OCI-LY7 (cell line): Measurements from ENCODE around the gene TNFRSF25. TPM values are rescaled to one million over a fixed set of nuclear protein-coding genes. Genes with fewer than 3 reads are reported as not detected.

Experiments used
- BruUV-seq: library from RNA; stranded (reverse); fragments of 400-500 nt; replicated peaks from 2 replicates; lab custom pipeline; 2021; lab: Mats Ljungman, UMichigan
- CTCF ChIA-PET: fragments of 300-600 bp; sonication (Branson Sonifier 250); formaldehyde crosslinking; loops from one replicate; lab custom pipeline; 2022; ENCODE audit warnings: antibody characterized with exemption; ENCODE audit not compliant: unreplicated experiment; lab: Charles Lee
- POLR2A ChIA-PET: fragments of 300-600 bp; sonication (Branson Sonifier 250); formaldehyde crosslinking; loops from one replicate; lab custom pipeline; 2022; ENCODE audit warnings: antibody characterized with exemption; lab: Charles Lee
- DNase-seq: peaks from one replicate; pipeline ENCODE4 v3.0.0-alpha.2; 2015; ENCODE audit warnings: low spot score
- H2AFZ ChIP-seq: fragments of 200-600 bp; sonication (generic), shearing (Covaris generic); 2 replicates; pipeline ENCODE4 v1.6.1; 2014; ENCODE audit warnings: mild to moderate bottlenecking, antibody characterized with exemption, low read length, moderate library complexity
- H3K27ac ChIP-seq: fragments of 200-600 bp; sonication (generic); 2 replicates; pipeline ENCODE4 v1.5.1; 2014; ENCODE audit warnings: mixed run types, low read depth, mild to moderate bottlenecking, moderate library complexity, low read length, inconsistent platforms; ENCODE audit not compliant: poor library complexity, severe bottlenecking
- H3K36me3 ChIP-seq: fragments of 200-600 bp; sonication (generic); 2 replicates; pipeline ENCODE4 v1.6.1; 2014; ENCODE audit warnings: mild to moderate bottlenecking, antibody characterized with exemption, low read length, moderate library complexity, mixed read lengths; ENCODE audit not compliant: insufficient read depth
- H3K4me1 ChIP-seq: fragments of 200-600 bp; sonication (generic); 2 replicates; pipeline ENCODE4 v1.5.1; 2014; ENCODE audit warnings: mild to moderate bottlenecking, low read length; ENCODE audit not compliant: insufficient read depth, poor library complexity, severe bottlenecking
- H3K4me2 ChIP-seq: fragments of 200-600 bp; sonication (generic); 2 replicates; pipeline ENCODE4 v1.6.1; 2014; ENCODE audit warnings: mild to moderate bottlenecking, low read length
- H3K4me3 ChIP-seq: fragments of 200-600 bp; sonication (generic); 2 replicates; pipeline ENCODE4 v1.5.1; 2014; ENCODE audit warnings: mild to moderate bottlenecking, low read depth, low read length; ENCODE audit not compliant: poor library complexity, severe bottlenecking
- H3K79me2 ChIP-seq: fragments of 200-600 bp; sonication (generic); 2 replicates; pipeline ENCODE4 v1.6.1; 2016; ENCODE audit warnings: low read depth, mild to moderate bottlenecking, low read length, moderate library complexity, mixed read lengths; ENCODE audit not compliant: insufficient read depth
- H3K9me2 ChIP-seq: fragments of 200-600 bp; sonication (generic); 2 replicates; pipeline ENCODE4 v1.6.1; 2016; ENCODE audit warnings: mild to moderate bottlenecking, low read length, mixed read lengths; ENCODE audit not compliant: insufficient read depth
- H3K9me3 ChIP-seq: fragments of 200-600 bp; sonication (generic); 2 replicates; pipeline ENCODE4 v1.6.1; 2014; ENCODE audit warnings: mild to moderate bottlenecking, mixed run types, low read length, mixed read lengths
- H4K20me1 ChIP-seq: fragments of 200-600 bp; sonication (generic); 2 replicates; pipeline ENCODE4 v1.6.1; 2014; ENCODE audit warnings: mild to moderate bottlenecking, antibody characterized with exemption, low read length, moderate library complexity, mixed read lengths; ENCODE audit not compliant: insufficient read depth
- CTCF ChIP-seq: fragments of 200-600 bp; sonication (generic); conservative IDR thresholded peaks from 2 replicates; pipeline ENCODE4 v1.5.1; 2014; ENCODE audit warnings: mild to moderate bottlenecking, antibody characterized with exemption, low read length, moderate library complexity, mixed read lengths
- EZH2phosphoT487 ChIP-seq: fragments of 200-600 bp; sonication (generic); IDR thresholded peaks from 2 replicates; pipeline ENCODE4 v1.6.1; 2018; ENCODE audit warnings: low read depth, borderline replicate concordance, mild to moderate bottlenecking, mixed run types, antibody characterized with exemption, low read length, moderate library complexity, mixed read lengths
- intact Hi-C: fragments of 100-400 bp; cut with micrococcal nuclease; formaldehyde crosslinking; loops from one replicate; pipeline ENCODE4 v1.10.0; 2022; ENCODE audit not compliant: unreplicated experiment
- total RNA-seq, 2 experiments: library from RNA; depleted of rRNA in 1 of 2; stranded (reverse); fragments of >200 nt in 1 of 2; shearing (Covaris generic) in 1 of 2; gene quantifications; 2 replicates each; pipeline ENCODE4 v1.2.3, GENCODE V29; 2014 to 2022

The TNFRSF25 gene
- total RNA-seq, 2 experiments from 2014 or later: 1.7 to 2.8 TPM

- Histone ChIP-seq H3K36me3 (no peaks in the 10 kb centered on the region), H3K9me2 (no peaks in the 10 kb centered on the region), H3K9me3 (no peaks in the 10 kb centered on the region), H3K4me3 (no peak overlapping the region), H3K27ac (no peak overlapping the region), H3K79me2 (no peaks in the 10 kb centered on the region), H3K4me2 (no peak overlapping the region), H4K20me1 (no peaks in the 10 kb centered on the region; the same call in 1 of the 2 replicates), H2AFZ (no peak overlapping the region), H3K4me1 (no peaks in the 10 kb centered on the region)
- TF ChIP-seq CTCF (no peak), EZH2phosphoT487 (no peak)
- POLR2A ChIA-PET: interaction anchor here (0.8 kb wide), 1 partner anchor 14 kb away, joined by 3 read pairs; no protein-coding TSS in a partner anchor
- no peak for DNase-seq
- intact Hi-C loops: no loop called here
- CTCF ChIA-PET: no interaction called here
- BruUV-seq: no TSS peak
Observed at GRCh38 chr1:6508816-6509189, 42.8 kb upstream of the TNFRSF25 start.

- Histone ChIP-seq H3K27ac (no peak overlapping the region), H3K79me2 (no peaks in the 10 kb centered on the region), H3K9me2 (no peaks in the 10 kb centered on the region), H4K20me1 (no peaks in the 10 kb centered on the region; the same call in 1 of the 2 replicates), H2AFZ (no peak overlapping the region), H3K4me1 (no peaks in the 10 kb centered on the region), H3K4me2 (no peak overlapping the region), H3K4me3 (no peak overlapping the region), H3K9me3 (no peaks in the 10 kb centered on the region), H3K36me3 (no peaks in the 10 kb centered on the region)
- no peak for DNase-seq
- TF ChIP-seq EZH2phosphoT487 (no peak), CTCF (no peak)
- intact Hi-C loops: no loop called here
- POLR2A ChIA-PET: interaction anchor here (0.8 kb wide), 1 partner anchor 14 kb away, joined by 3 read pairs; no protein-coding TSS in a partner anchor
- CTCF ChIA-PET: no interaction called here
- BruUV-seq: no TSS peak
Observed at GRCh38 chr1:6508154-6508815, 42.3 kb upstream of the TNFRSF25 start.

DNA sequence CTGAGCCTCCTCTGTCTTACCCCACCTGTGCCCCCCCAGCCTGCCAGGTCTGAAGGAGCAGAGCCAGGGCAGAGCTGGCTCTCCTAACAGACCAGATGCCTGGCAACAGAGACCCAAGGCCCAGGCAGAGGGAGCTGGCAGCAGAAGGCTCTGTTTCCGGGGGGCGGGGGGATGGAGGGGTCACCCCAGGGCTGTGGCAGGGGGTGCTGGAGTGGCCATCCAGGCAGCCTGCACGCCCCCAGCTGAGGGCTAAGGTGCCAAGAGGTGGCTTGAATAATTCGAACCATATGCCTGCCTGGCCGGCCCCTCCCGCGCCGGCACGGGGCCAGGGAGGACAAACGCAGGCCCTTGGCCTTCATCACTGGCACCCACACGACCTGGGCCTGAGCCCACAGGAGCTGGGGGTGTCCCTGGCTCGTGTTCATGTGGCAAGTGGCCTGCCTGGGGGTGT, 41.5 kb upstream of the TNFRSF25 start:
- H2AFZ ChIP-seq: no peak overlapping the region
- no TSS peak for BruUV-seq
- POLR2A ChIA-PET: interaction anchor here (0.6 kb wide), 1 partner anchor 221 kb away, joined by 6 read pairs; no protein-coding TSS in a partner anchor

More for the DNA sequence above, 41.5 kb upstream of the TNFRSF25 start:
- H3K4me1 ChIP-seq: no peaks in the 10 kb centered on the region
- no peak overlapping the region for H3K4me2 ChIP-seq
- CTCF ChIA-PET: no interaction called here
- H3K9me3 ChIP-seq: no peaks in the 10 kb centered on the region
- no peak overlapping the region for H3K4me3 ChIP-seq
- H3K27ac ChIP-seq: no peak overlapping the region
- intact Hi-C loops: no loop called here
- H3K9me2 ChIP-seq: no peaks in the 10 kb centered on the region
- no peak for DNase-seq
- TF ChIP-seq CTCF (no peak), EZH2phosphoT487 (no peak)
- H3K79me2 ChIP-seq: no peaks in the 10 kb centered on the region
- no peaks in the 10 kb centered on the region for H3K36me3 ChIP-seq
- no peaks in the 10 kb centered on the region; the same call in 1 of the 2 replicates for H4K20me1 ChIP-seq
